ENCODE results near the gene MRTO4. TPM values are rescaled to one million over a fixed set of nuclear protein-coding genes. Genes with fewer than 3 reads are reported as not detected.
"Not testable (repeated sequence)": the region's sequence is repeated elsewhere in the genome, so short reads cannot be mapped to it uniquely, and the experiment has no call there.

Gene MRTO4
- total and polyA plus RNA-seq, 12 donors = 8.4 to 52.2 (median 13.3) TPM

GRCh38 chr1:19289244-19289643, 37.6 kb downstream of the MRTO4 start:
- TF ChIP-seq CTCF (IDR thresholded peaks at IDR 0.05) = no peak
- H3K4me1 ChIP-seq = peaks cover 0 to 18% (median 9%) of the 10 kb centered on the region in 9 donors
- peak in 5 of 8 donors; percentile 39 to 72 (median 60) for ATAC-seq
- H3K27me3 ChIP-seq = peaks cover 0 to 6% (median 0%) of the 10 kb centered on the region in 7 donors
- intact Hi-C loops (cut with DNase I) = no loop called here
- no peaks in the 10 kb centered on the region for H3K36me3 ChIP-seq
- no peak for DNase-seq
- 8 to 34% methylated on average over 2 of the region's 2 CpGs for WGBS, 2 donors
- H3K27ac ChIP-seq = no peak overlapping the region
- peaks cover 0 to 10% (median 2%) of the 10 kb centered on the region in 11 donors for H3K9me3 ChIP-seq
- peak overlapping the region in 9 of 10 donors; percentile 27 to 55 (median 46) for H3K4me3 ChIP-seq

GRCh38 chr1:19294638-19295037, 43.0 kb downstream of the MRTO4 start:
- intact Hi-C loops (cut with DNase I) = no loop called here
- no peak for TF ChIP-seq CTCF (IDR thresholded peaks at IDR 0.05)
- WGBS, 2 donors = 68 to 98% methylated on average over 2 of the region's 2 CpGs
- Histone ChIP-seq H3K4me3 (no peak overlapping the region), H3K27me3 (no peaks in the 10 kb centered on the region), H3K36me3 (no peaks in the 10 kb centered on the region), H3K27ac (no peak overlapping the region), H3K4me1 (peaks cover 0 to 3% (median under 1%) of the 10 kb centered on the region in 9 donors), H3K9me3 (peaks cover 0 to 32% (median 8%) of the 10 kb centered on the region in 11 donors)
- ATAC-seq (no peak), DNase-seq (no peak)

GRCh38 chr1:19300211-19300610, 48.6 kb downstream of the MRTO4 start:
- H3K4me1 ChIP-seq = no peaks in the 10 kb centered on the region
- H3K4me3 ChIP-seq = no peak overlapping the region
- H3K27me3 ChIP-seq = no peaks in the 10 kb centered on the region
- peaks cover 0 to 12% (median 0%) of the 10 kb centered on the region in 11 donors for H3K9me3 ChIP-seq
- ATAC-seq (no peak), DNase-seq (no peak)
- no peak overlapping the region for H3K27ac ChIP-seq
- intact Hi-C loops (cut with DNase I) = no loop called here
- peaks cover 0 to 47% (median 21%) of the 10 kb centered on the region in 9 donors for H3K36me3 ChIP-seq
- no peak for TF ChIP-seq CTCF (IDR thresholded peaks at IDR 0.05)
- 89 to 91% methylated on average over 2 of the region's 2 CpGs for WGBS, 2 donors

GRCh38 chr1:19304081-19304480, 52.5 kb downstream of the MRTO4 start:
- H3K27ac ChIP-seq; DNase-seq; H3K27me3 ChIP-seq; intact Hi-C loops (cut with DNase I); H3K4me3 ChIP-seq; H3K4me1 ChIP-seq; H3K9me3 ChIP-seq; ATAC-seq: not testable (repeated sequence)
- H3K36me3 ChIP-seq = peaks cover 0 to 77% (median 41%) of the 10 kb centered on the region in 9 donors
- WGBS, 2 donors = 89 to 94% methylated on average over 9 to 10 of the region's 10 CpGs

GRCh38 chr1:19305880-19306279, 54.3 kb downstream of the MRTO4 start:
- 86 to 94% methylated on average over 11 of the region's 11 CpGs for WGBS, 2 donors
- DNase-seq (no peak), ATAC-seq (no peak)
- Histone ChIP-seq H3K9me3 (no peaks in the 10 kb centered on the region), H3K27me3 (no peaks in the 10 kb centered on the region), H3K4me1 (peaks cover 2 to 6% (median 3%) of the 10 kb centered on the region in 9 donors), H3K36me3 (peaks cover 0 to 72% (median 41%) of the 10 kb centered on the region in 9 donors), H3K27ac (no peak overlapping the region), H3K4me3 (no peak overlapping the region)
- intact Hi-C loops (cut with DNase I) = no loop called here
- TF ChIP-seq CTCF (IDR thresholded peaks at IDR 0.05) = no peak
